Measurements from ENCODE around the gene LPCAT1. TPM values are rescaled to one million over a fixed set of nuclear protein-coding genes. Genes with fewer than 3 reads are reported as not detected.

The LPCAT1 gene
- total RNA-seq, 4 donors from 2014 or later = 18.9 to 47.5 (median 29.2) TPM

DNA sequence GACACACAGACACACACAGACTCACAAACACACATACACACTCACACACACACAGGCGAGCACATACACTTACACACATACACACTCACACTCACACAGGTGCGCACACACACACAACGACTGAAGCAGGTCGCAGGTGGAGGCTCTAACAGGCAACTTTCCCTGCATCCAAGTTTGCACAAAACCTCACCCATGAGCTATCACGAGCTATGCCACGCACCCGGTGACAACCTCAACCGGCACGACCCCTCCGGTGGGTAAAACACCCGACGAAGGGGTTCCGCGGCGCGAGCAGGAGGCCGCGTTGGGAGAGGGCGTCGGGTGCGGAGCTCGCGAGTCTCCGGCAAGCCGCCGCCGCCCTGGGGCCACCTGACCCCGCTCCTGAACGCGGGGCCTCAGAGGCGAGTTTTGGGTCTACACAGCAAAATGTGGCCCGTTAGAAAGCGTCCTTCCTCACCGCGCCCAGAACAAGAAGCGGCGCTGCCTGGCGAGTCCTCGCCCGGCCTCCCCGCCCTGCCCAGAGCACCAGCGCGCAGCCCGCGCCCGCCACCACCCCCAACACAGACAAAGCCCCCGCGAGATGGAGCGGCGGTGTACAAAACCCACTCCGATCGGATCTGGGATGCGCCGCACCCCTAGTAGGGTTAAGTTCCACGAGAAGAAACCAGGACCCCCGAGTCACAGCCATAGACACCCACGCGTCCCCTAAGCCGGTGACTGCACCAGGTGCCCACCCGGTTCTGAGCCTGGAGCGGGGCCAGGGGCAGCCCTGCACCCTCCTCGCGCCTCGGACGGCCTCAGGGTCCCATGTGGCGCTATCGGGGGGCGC, 79.2 kb downstream of the LPCAT1 start:
- TF ChIP-seq CTCF (IDR thresholded peaks at IDR 0.05; ENCODE audit: low read depth) = no peak

GRCh38 chr5:1443991-1444360, 79.8 kb downstream of the LPCAT1 start:
- TF ChIP-seq CTCF (IDR thresholded peaks at IDR 0.05; ENCODE audit: low read depth) = no peak

- no peak for TF ChIP-seq CTCF (IDR thresholded peaks at IDR 0.05; ENCODE audit: low read depth)
These were observed 80.6 kb downstream of the LPCAT1 start for GRCh38 chr5:1443171-1443570.

- no peak for TF ChIP-seq CTCF (IDR thresholded peaks at IDR 0.05; ENCODE audit: low read depth)
These were observed 81.3 kb downstream of the LPCAT1 start for GRCh38 chr5:1442222-1443145.

GRCh38 chr5:1441166-1441865, 82.4 kb downstream of the LPCAT1 start:
- TF ChIP-seq CTCF (IDR thresholded peaks at IDR 0.05; ENCODE audit: low read depth) = no peak

DNA sequence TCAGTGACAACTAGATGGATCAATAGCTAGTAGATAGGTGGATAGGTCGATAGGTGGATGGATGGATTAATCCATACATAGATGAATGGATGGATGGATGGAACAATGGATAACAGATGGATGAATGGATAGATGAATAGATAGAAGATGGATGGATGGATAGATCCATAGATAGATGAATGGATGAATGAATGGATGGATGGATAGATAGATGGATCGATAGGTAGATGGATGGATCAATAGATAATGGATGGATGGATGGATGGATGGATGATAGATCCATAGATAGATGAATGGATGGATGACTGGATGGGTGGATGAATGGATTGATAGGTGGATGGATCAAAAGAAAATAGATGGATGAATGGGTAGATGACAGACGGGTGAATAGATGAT, 83.7 kb downstream of the LPCAT1 start:
- no peak for TF ChIP-seq CTCF (IDR thresholded peaks at IDR 0.05; ENCODE audit: low read depth)
